ENCODE measurements around the gene ENG.
"Not testable (repeated sequence)": the region's sequence is repeated elsewhere in the genome, so short reads cannot be mapped to it uniquely, and the experiment has no call there.

ENG gene

DNA sequence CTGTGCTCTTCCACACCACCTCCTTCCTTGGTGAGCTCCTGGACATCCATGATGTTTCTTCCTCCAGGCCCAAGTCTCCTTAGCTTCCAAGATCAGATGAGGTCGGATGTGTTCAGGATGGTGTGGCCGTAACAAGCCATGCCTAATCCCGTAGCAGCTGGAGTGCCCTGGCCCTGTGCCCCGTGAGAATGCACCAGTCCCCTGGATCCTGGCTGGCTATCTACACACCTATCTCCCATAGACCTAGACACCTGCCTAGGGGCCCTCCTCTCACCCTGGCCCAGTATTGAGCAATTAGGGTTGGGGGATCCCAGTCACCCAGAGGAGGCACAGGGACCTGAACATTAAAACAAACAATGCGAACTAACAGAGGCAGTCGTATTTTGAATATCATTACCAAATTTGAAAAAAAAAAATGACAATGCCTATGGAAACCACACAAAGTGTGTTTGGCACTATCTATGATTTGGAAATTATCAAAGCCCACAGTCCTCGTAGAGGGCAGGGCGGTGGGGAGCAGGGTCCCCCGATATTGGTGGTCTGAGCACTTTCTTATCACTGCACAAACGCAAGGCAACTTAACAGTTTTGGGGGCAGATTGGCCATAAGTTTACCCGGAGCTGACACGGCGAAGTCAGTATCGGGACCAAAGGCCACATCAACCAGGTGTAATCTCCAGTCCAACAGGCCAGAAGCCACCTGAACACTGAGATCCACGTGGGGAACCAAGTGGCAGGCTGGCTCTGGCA is 13.2 kb downstream of the ENG start:
- no peak for TF ChIP-seq EZH2phosphoT487 (conservative IDR thresholded peaks at IDR 0.05; ENCODE audit: low read length)
- TF ChIP-seq, protein P1, sequence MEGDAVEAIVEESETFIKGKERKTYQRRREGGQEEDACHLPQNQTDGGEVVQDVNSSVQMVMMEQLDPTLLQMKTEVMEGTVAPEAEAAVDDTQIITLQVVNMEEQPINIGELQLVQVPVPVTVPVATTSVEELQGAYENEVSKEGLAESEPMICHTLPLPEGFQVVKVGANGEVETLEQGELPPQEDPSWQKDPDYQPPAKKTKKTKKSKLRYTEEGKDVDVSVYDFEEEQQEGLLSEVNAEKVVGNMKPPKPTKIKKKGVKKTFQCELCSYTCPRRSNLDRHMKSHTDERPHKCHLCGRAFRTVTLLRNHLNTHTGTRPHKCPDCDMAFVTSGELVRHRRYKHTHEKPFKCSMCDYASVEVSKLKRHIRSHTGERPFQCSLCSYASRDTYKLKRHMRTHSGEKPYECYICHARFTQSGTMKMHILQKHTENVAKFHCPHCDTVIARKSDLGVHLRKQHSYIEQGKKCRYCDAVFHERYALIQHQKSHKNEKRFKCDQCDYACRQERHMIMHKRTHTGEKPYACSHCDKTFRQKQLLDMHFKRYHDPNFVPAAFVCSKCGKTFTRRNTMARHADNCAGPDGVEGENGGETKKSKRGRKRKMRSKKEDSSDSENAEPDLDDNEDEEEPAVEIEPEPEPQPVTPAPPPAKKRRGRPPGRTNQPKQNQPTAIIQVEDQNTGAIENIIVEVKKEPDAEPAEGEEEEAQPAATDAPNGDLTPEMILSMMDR (IDR thresholded peaks at IDR 0.05; ENCODE audit: insufficient read depth, low read length, poor library complexity, severe bottlenecking), result no peak
- Histone ChIP-seq H3K4me2 (ENCODE audit: low read depth, low read length, poor library complexity, severe bottlenecking) (no peak overlapping the region), H3K27ac (ENCODE audit: low read depth, low read length) (no peak overlapping the region), H3K27me3 (ENCODE audit: low read length) (no peaks in the 10 kb centered on the region), H3K79me2 (ENCODE audit: insufficient read depth, low read length) (no peaks in the 10 kb centered on the region), H3F3A (ENCODE audit: insufficient read depth) (no peaks in the 10 kb centered on the region), H3K9me2 (replicated peaks; ENCODE audit: insufficient read depth, low read length) (no peaks in the 10 kb centered on the region), H3K9me3 (ENCODE audit: insufficient read depth, low read length) (no peaks in the 10 kb centered on the region), H3K4me3 (ENCODE audit: insufficient read depth, low read length, poor library complexity, severe bottlenecking) (no peak overlapping the region), H3K36me3 (ENCODE audit: low read length) (no peaks in the 10 kb centered on the region), H4K20me1 (ENCODE audit: low read depth, low read length) (no peaks in the 10 kb centered on the region), H2AFZ (ENCODE audit: low read depth, low read length, severe bottlenecking) (no peak overlapping the region), H3K9ac (ENCODE audit: low read length) (no peak overlapping the region)

DNA sequence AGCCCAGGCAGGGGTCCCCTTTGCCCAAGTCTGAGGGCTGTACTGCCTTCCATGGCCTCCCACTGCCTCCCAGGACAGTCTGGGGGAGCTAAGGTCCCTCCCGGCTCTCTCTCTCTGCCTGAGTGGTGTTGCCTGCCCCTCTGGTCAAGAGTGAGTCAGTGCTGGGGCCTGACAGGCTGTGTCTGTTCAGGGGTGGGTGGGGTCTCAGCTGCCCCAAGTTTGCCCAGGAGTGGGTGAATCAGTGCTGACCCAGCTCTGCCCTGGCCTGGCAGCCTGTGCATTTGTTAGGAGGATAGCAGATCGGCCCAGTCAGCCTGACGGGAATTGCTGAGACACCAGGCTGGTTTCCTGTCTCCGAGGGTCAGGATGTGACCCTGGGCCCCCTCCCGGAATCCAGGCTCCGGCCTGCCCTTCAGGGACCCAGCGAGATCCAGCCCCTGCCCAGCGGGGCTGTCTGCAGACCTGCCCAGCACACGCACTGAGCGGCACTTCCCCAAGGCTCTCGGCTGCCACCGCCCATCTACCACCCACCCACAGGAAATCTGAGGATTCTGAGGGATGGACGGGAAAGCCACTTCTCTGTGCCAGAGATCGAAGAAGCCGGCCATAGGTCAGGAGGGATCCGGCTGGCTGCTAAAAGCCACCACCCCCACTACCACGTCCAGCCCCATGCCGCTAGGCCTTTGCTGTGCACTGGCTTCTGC is 15.9 kb downstream of the ENG start:
- no peak overlapping the region for H2AFZ ChIP-seq (ENCODE audit: low read depth, low read length, severe bottlenecking)
- H3K79me2 ChIP-seq (ENCODE audit: insufficient read depth, low read length), result no peaks in the 10 kb centered on the region

DNA sequence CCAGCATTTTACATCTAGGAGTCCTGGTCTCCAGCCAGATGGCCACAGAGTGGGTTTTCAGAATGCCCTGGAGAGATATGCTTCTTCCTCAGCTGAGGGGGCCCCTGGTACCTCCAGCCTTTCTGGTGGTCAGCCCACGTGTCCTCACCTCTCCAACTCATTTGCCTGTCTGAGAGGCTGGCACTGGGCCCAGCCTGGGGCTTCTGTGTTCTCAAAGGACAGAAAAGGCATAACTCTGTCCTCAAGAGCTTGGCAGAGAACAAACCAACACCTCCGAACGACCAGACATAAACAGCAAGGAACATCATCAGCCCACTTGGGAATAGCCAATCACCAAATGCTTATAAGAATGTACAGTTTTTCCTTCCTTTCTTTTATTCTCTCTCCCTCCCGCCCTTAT is 17.1 kb downstream of the ENG start:
- Histone ChIP-seq H3K36me3 (ENCODE audit: low read length) (no peaks in the 10 kb centered on the region), H3K4me2 (ENCODE audit: low read depth, low read length, poor library complexity, severe bottlenecking) (no peak overlapping the region), H3K4me3 (ENCODE audit: insufficient read depth, low read length, poor library complexity, severe bottlenecking) (no peak overlapping the region), H3K9me3 (ENCODE audit: insufficient read depth, low read length) (no peaks in the 10 kb centered on the region), H2AFZ (ENCODE audit: low read depth, low read length, severe bottlenecking) (no peak overlapping the region), H3K27ac (ENCODE audit: low read depth, low read length) (no peak overlapping the region), H3F3A (ENCODE audit: insufficient read depth) (no peaks in the 10 kb centered on the region), H3K9ac (ENCODE audit: low read length) (no peak overlapping the region), H3K79me2 (ENCODE audit: insufficient read depth, low read length) (no peaks in the 10 kb centered on the region), H3K27me3 (ENCODE audit: low read length) (no peaks in the 10 kb centered on the region), H4K20me1 (ENCODE audit: low read depth, low read length) (no peaks in the 10 kb centered on the region), H3K9me2 (replicated peaks; ENCODE audit: insufficient read depth, low read length) (no peaks in the 10 kb centered on the region)
- no peak for TF ChIP-seq EZH2phosphoT487 (conservative IDR thresholded peaks at IDR 0.05; ENCODE audit: low read length)
- TF ChIP-seq, protein P1 (IDR thresholded peaks at IDR 0.05; ENCODE audit: insufficient read depth, low read length, poor library complexity, severe bottlenecking), result no peak

More for the DNA sequence above, 15.9 kb downstream of the ENG start:
- Histone ChIP-seq H3K36me3 (ENCODE audit: low read length) (no peaks in the 10 kb centered on the region), H3K27me3 (ENCODE audit: low read length) (no peaks in the 10 kb centered on the region), H3K4me3 (ENCODE audit: insufficient read depth, low read length, poor library complexity, severe bottlenecking) (no peak overlapping the region), H3K9me3 (ENCODE audit: insufficient read depth, low read length) (no peaks in the 10 kb centered on the region), H3F3A (ENCODE audit: insufficient read depth) (no peaks in the 10 kb centered on the region), H3K9me2 (replicated peaks; ENCODE audit: insufficient read depth, low read length) (no peaks in the 10 kb centered on the region), H3K27ac (ENCODE audit: low read depth, low read length) (no peak overlapping the region), H4K20me1 (ENCODE audit: low read depth, low read length) (no peaks in the 10 kb centered on the region), H3K4me2 (ENCODE audit: low read depth, low read length, poor library complexity, severe bottlenecking) (no peak overlapping the region), H3K9ac (ENCODE audit: low read length) (no peak overlapping the region)
- TF ChIP-seq, protein P1 (IDR thresholded peaks at IDR 0.05; ENCODE audit: insufficient read depth, low read length, poor library complexity, severe bottlenecking), result no peak
- no peak for TF ChIP-seq EZH2phosphoT487 (conservative IDR thresholded peaks at IDR 0.05; ENCODE audit: low read length)

DNA sequence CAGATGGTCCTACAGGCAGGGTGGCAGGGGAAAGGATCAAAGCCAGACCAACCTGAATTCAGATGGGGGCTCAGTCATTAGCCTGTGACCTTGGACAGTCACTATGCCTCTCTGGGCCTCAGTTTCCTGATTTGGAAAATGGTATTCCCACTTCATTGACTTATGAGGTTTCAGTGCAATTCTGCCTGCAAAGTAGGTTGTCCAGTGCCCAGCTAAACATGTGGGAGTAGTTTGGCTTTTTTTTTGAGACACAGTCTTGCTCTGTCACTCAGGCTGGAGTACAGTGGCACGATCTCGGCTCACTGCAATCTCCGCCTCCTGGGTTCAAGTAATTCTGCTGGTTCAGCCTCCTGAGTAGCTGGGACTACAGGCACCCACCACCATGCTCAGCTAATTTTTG is 17.9 kb downstream of the ENG start:
- H3K9me2 ChIP-seq (replicated peaks; ENCODE audit: insufficient read depth, low read length); H3K9me3 ChIP-seq (ENCODE audit: insufficient read depth, low read length); H3K4me3 ChIP-seq (ENCODE audit: insufficient read depth, low read length, poor library complexity, severe bottlenecking); H3K4me2 ChIP-seq (ENCODE audit: low read depth, low read length, poor library complexity, severe bottlenecking); H3F3A ChIP-seq (ENCODE audit: insufficient read depth); H3K27ac ChIP-seq (ENCODE audit: low read depth, low read length); H3K79me2 ChIP-seq (ENCODE audit: insufficient read depth, low read length); H3K36me3 ChIP-seq (ENCODE audit: low read length); H3K9ac ChIP-seq (ENCODE audit: low read length); H3K27me3 ChIP-seq (ENCODE audit: low read length); H2AFZ ChIP-seq (ENCODE audit: low read depth, low read length, severe bottlenecking); H4K20me1 ChIP-seq (ENCODE audit: low read depth, low read length): not testable (repeated sequence)

Data from SU-DHL-6 (cell line).